ENCODE measurements around the gene HERC2.
A peak's percentile ranks its signal among the peaks of the same experiment; 100 is the strongest.
"Not testable (repeated sequence)": the region's sequence is repeated elsewhere in the genome, so short reads cannot be mapped to it uniquely, and the experiment has no call there.

The HERC2 gene

GRCh38 chr15:28296814-28297213 is 25.2 kb downstream of the HERC2 start:
- not testable (repeated sequence) for H2BK15ac ChIP-seq (replicated peaks; ENCODE audit: low read depth); H2AK5ac ChIP-seq (ENCODE audit: low read length); H4K8ac ChIP-seq (ENCODE audit: low read depth, low read length); H3K56ac ChIP-seq (ENCODE audit: low read length); H3K23ac ChIP-seq (ENCODE audit: low read length); H3K36me3 ChIP-seq (ENCODE audit: control insufficient read depth, insufficient read depth, low read length); H3K4me2 ChIP-seq (ENCODE audit: low read length); H3K27me3 ChIP-seq (ENCODE audit: insufficient read depth, low read length, poor library complexity); H2BK5ac ChIP-seq (ENCODE audit: low read length); H3K79me2 ChIP-seq (ENCODE audit: control insufficient read depth, insufficient read depth, low read length); H3K79me1 ChIP-seq (ENCODE audit: low read length); H3K4ac ChIP-seq (ENCODE audit: low read depth, low read length); H3K9ac ChIP-seq (ENCODE audit: low read length); H3K27ac ChIP-seq (ENCODE audit: low read depth, low read length); H3K4me1 ChIP-seq (ENCODE audit: control insufficient read depth, low read depth, low read length); H3K4me3 ChIP-seq (ENCODE audit: low read length); DNase-seq; H4K5ac ChIP-seq (ENCODE audit: low read length); H2BK120ac ChIP-seq (ENCODE audit: low read depth, low read length); H3K18ac ChIP-seq (ENCODE audit: low read length)
- no CpG with 5 or more reads among the region's 4 CpGs for WGBS (ENCODE audit: extremely low coverage, insufficient coverage, low lambda C conversion rate)

GRCh38 chr15:28295009-28295563 is 26.9 kb downstream of the HERC2 start:
- not testable (repeated sequence) for H3K56ac ChIP-seq (ENCODE audit: low read length)

DNA sequence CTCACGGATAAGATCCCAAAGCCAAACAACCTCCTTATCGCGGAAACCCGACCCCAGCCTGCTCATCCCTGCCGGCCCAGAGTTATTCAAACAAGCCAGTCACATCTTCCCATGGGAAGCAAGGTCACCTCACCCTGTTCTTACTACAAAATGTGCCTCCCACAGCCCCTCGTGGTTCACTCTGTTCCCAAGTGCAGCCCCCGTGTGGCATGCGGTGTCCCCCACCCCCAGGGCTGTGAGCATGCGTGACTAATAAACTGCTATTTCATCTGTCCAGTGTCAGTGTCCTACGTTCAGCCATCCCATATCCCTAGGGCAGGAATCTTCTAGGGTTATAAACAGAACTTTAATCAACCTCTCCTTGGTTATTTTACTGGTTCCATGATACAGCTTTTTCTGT is 27.4 kb downstream of the HERC2 start:
- not testable (repeated sequence) for H2BK15ac ChIP-seq (replicated peaks; ENCODE audit: low read depth); H3K23ac ChIP-seq (ENCODE audit: low read length); H3K18ac ChIP-seq (ENCODE audit: low read length); H3K79me2 ChIP-seq (ENCODE audit: control insufficient read depth, insufficient read depth, low read length); H3K27ac ChIP-seq (ENCODE audit: low read depth, low read length); H3K36me3 ChIP-seq (ENCODE audit: control insufficient read depth, insufficient read depth, low read length); H3K4ac ChIP-seq (ENCODE audit: low read depth, low read length); H3K4me2 ChIP-seq (ENCODE audit: low read length); H2BK120ac ChIP-seq (ENCODE audit: low read depth, low read length); H3K56ac ChIP-seq (ENCODE audit: low read length); H2BK5ac ChIP-seq (ENCODE audit: low read length); H4K5ac ChIP-seq (ENCODE audit: low read length); H3K27me3 ChIP-seq (ENCODE audit: insufficient read depth, low read length, poor library complexity); H3K79me1 ChIP-seq (ENCODE audit: low read length); H3K9ac ChIP-seq (ENCODE audit: low read length); H4K8ac ChIP-seq (ENCODE audit: low read depth, low read length); H3K4me1 ChIP-seq (ENCODE audit: control insufficient read depth, low read depth, low read length); H3K4me3 ChIP-seq (ENCODE audit: low read length); H2AK5ac ChIP-seq (ENCODE audit: low read length)
- peak; percentile 23 for DNase-seq
- no CpG with 5 or more reads among the region's 10 CpGs for WGBS (ENCODE audit: extremely low coverage, insufficient coverage, low lambda C conversion rate)

More at GRCh38 chr15:28295009-28295563, 26.9 kb downstream of the HERC2 start:
- not testable (repeated sequence) for H3K79me2 ChIP-seq (ENCODE audit: control insufficient read depth, insufficient read depth, low read length); H3K4me1 ChIP-seq (ENCODE audit: control insufficient read depth, low read depth, low read length); H3K36me3 ChIP-seq (ENCODE audit: control insufficient read depth, insufficient read depth, low read length); H3K23ac ChIP-seq (ENCODE audit: low read length); H3K4me2 ChIP-seq (ENCODE audit: low read length); H2BK120ac ChIP-seq (ENCODE audit: low read depth, low read length); DNase-seq; H2BK15ac ChIP-seq (replicated peaks; ENCODE audit: low read depth); H4K8ac ChIP-seq (ENCODE audit: low read depth, low read length); H3K27ac ChIP-seq (ENCODE audit: low read depth, low read length); H2BK5ac ChIP-seq (ENCODE audit: low read length); H2AK5ac ChIP-seq (ENCODE audit: low read length); H3K79me1 ChIP-seq (ENCODE audit: low read length); H3K9ac ChIP-seq (ENCODE audit: low read length); H3K4ac ChIP-seq (ENCODE audit: low read depth, low read length); H3K18ac ChIP-seq (ENCODE audit: low read length); H4K5ac ChIP-seq (ENCODE audit: low read length); H3K4me3 ChIP-seq (ENCODE audit: low read length); H3K27me3 ChIP-seq (ENCODE audit: insufficient read depth, low read length, poor library complexity)
- no CpG with 5 or more reads among the region's 3 CpGs for WGBS (ENCODE audit: extremely low coverage, insufficient coverage, low lambda C conversion rate)

DNA sequence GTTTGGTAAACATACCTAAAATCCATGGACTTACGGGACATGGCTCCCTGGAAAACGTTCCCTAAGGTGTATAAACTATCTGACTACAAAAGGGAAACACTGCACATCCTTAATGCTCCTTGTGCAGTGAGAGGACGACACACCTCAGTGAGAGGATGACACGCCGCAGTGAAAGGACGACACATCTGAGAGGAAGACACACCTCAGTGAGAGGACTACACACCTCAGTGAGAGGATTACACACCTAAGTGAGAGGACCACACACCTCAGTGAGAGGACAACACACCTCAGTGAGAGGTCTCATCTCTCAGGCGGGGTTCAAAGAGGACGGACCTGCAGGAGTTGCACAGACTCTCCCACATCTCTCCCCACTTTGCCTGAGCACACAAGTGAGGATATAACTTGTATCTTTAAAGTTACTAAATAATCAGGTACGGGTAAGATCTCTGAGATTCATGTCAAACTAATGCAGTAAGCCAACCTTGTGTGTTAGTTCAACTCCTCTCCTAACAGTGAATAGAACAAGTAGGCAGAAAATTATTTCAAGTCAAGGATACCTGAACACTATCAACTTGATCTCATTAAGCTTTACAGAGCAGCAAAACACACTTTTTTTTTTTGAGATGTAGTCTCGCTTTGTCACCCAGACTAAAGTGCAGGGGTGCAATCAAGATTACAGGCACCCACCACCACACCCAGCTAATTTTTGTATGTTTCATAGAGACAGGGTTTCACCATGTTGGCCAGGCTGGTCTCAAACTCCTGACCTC is 32.1 kb downstream of the HERC2 start:
- no CpG with 5 or more reads among the region's 10 CpGs for WGBS (ENCODE audit: extremely low coverage, insufficient coverage, low lambda C conversion rate)
- no peak overlapping the region for H4K8ac ChIP-seq (ENCODE audit: low read depth, low read length)

GRCh38 chr15:28288830-28289693 is 32.9 kb downstream of the HERC2 start:
- H3K27me3 ChIP-seq (ENCODE audit: insufficient read depth, low read length, poor library complexity); H3K36me3 ChIP-seq (ENCODE audit: control insufficient read depth, insufficient read depth, low read length): not testable (repeated sequence)
- no CpG with 5 or more reads among the region's 7 CpGs for WGBS (ENCODE audit: extremely low coverage, insufficient coverage, low lambda C conversion rate)

More for the DNA sequence above, 32.1 kb downstream of the HERC2 start:
- H3K27ac ChIP-seq (ENCODE audit: low read depth, low read length), result no peak overlapping the region
- H3K36me3 ChIP-seq (ENCODE audit: control insufficient read depth, insufficient read depth, low read length), result peaks cover 4% of the 10 kb centered on the region
- no peak overlapping the region for H3K4me2 ChIP-seq (ENCODE audit: low read length)
- H3K4me1 ChIP-seq (ENCODE audit: control insufficient read depth, low read depth, low read length), result no peaks in the 10 kb centered on the region
- H3K79me1 ChIP-seq (ENCODE audit: low read length), result peaks cover 1% of the 10 kb centered on the region
- H4K5ac ChIP-seq (ENCODE audit: low read length), result no peak overlapping the region
- H3K18ac ChIP-seq (ENCODE audit: low read length), result no peak overlapping the region
- H3K4me3 ChIP-seq (ENCODE audit: low read length), result no peak overlapping the region
- H3K27me3 ChIP-seq (ENCODE audit: insufficient read depth, low read length, poor library complexity), result no peaks in the 10 kb centered on the region
- no peak overlapping the region for H3K9ac ChIP-seq (ENCODE audit: low read length)
- H2BK15ac ChIP-seq (replicated peaks; ENCODE audit: low read depth), result no peak overlapping the region
- no peak overlapping the region for H2BK120ac ChIP-seq (ENCODE audit: low read depth, low read length)
- no peak overlapping the region for H2BK5ac ChIP-seq (ENCODE audit: low read length)
- H3K56ac ChIP-seq (ENCODE audit: low read length), result no peak overlapping the region
- H3K4ac ChIP-seq (ENCODE audit: low read depth, low read length), result no peak overlapping the region
- H2AK5ac ChIP-seq (ENCODE audit: low read length), result no peak overlapping the region
- no peak for DNase-seq
- no peak overlapping the region for H3K23ac ChIP-seq (ENCODE audit: low read length)
- H3K79me2 ChIP-seq (ENCODE audit: control insufficient read depth, insufficient read depth, low read length), result no peaks in the 10 kb centered on the region

More at GRCh38 chr15:28288830-28289693, 32.9 kb downstream of the HERC2 start:
- DNase-seq; H3K9ac ChIP-seq (ENCODE audit: low read length); H3K4me2 ChIP-seq (ENCODE audit: low read length); H4K8ac ChIP-seq (ENCODE audit: low read depth, low read length); H3K4me3 ChIP-seq (ENCODE audit: low read length); H2BK5ac ChIP-seq (ENCODE audit: low read length); H3K4ac ChIP-seq (ENCODE audit: low read depth, low read length); H3K79me1 ChIP-seq (ENCODE audit: low read length); H4K5ac ChIP-seq (ENCODE audit: low read length); H3K23ac ChIP-seq (ENCODE audit: low read length); H2BK120ac ChIP-seq (ENCODE audit: low read depth, low read length); H3K79me2 ChIP-seq (ENCODE audit: control insufficient read depth, insufficient read depth, low read length); H3K4me1 ChIP-seq (ENCODE audit: control insufficient read depth, low read depth, low read length); H2BK15ac ChIP-seq (replicated peaks; ENCODE audit: low read depth); H3K56ac ChIP-seq (ENCODE audit: low read length); H3K18ac ChIP-seq (ENCODE audit: low read length); H3K27ac ChIP-seq (ENCODE audit: low read depth, low read length); H2AK5ac ChIP-seq (ENCODE audit: low read length): not testable (repeated sequence)
